GM23338 (cell line): Measurements from ENCODE around the gene CANT1. TPM values are rescaled to one million over a fixed set of nuclear protein-coding genes. Genes with fewer than 3 reads are reported as not detected.

ENCODE experiments used
- ATAC-seq: fragments of 200-7000 bp; cut with Tn5 transposase; 3 replicates; pipeline ENCODE4 v1.9.1; 2020
- DNase-seq: peaks from one replicate; pipeline ENCODE4 v3.0.0-alpha.2; 2015; ENCODE audit warnings: low spot score
- H2AFZ ChIP-seq: fragments of 200-600 bp; sonication (generic); 2 replicates; pipeline ENCODE4 v1.8.0; 2016; ENCODE audit warnings: antibody characterized with exemption, mild to moderate bottlenecking, moderate library complexity
- H3F3A ChIP-seq: fragments of 200-600 bp; sonication (generic); replicated peaks from 2 replicates; pipeline ENCODE4 v1.8.0; 2017; ENCODE audit warnings: antibody characterized with exemption, mixed run types, low read depth
- H3K27ac ChIP-seq: fragments of 200-600 bp; sonication (generic); 2 replicates; pipeline ENCODE4 v1.6.1; 2016; ENCODE audit warnings: low read depth
- H3K27me3 ChIP-seq: fragments of 200-600 bp; sonication (generic); 2 replicates; pipeline ENCODE4 v1.8.0; 2016; ENCODE audit warnings: mild to moderate bottlenecking, mixed run types, moderate library complexity; ENCODE audit not compliant: insufficient read depth
- H3K36me3 ChIP-seq: fragments of 200-600 bp; sonication (generic); 2 replicates; pipeline ENCODE4 v1.8.0; 2016; ENCODE audit warnings: mild to moderate bottlenecking; ENCODE audit not compliant: insufficient read depth
- H3K4me1 ChIP-seq: fragments of 200-600 bp; sonication (generic); 2 replicates; pipeline ENCODE4 v1.8.0; 2016; ENCODE audit warnings: mild to moderate bottlenecking, moderate library complexity; ENCODE audit not compliant: insufficient read depth
- H3K4me2 ChIP-seq: fragments of 200-600 bp; sonication (generic); 2 replicates; pipeline ENCODE4 v1.7.1; 2017; ENCODE audit warnings: mixed run types
- H3K4me3 ChIP-seq: fragments of 200-600 bp; sonication (generic); 2 replicates; pipeline ENCODE4 v1.6.1; 2016; ENCODE audit warnings: mixed run types
- H3K79me2 ChIP-seq: fragments of 200-600 bp; sonication (generic); replicated peaks from 2 replicates; pipeline ENCODE4 v1.8.0; 2017; ENCODE audit warnings: mild to moderate bottlenecking; ENCODE audit not compliant: insufficient read depth
- H3K9me2 ChIP-seq: fragments of 200-600 bp; sonication (generic); 2 replicates; pipeline ENCODE4 v1.8.0; 2017; ENCODE audit not compliant: insufficient read depth
- H4K20me1 ChIP-seq: fragments of 200-600 bp; sonication (generic); replicated peaks from 2 replicates; pipeline ENCODE4 v1.8.0; 2017; ENCODE audit warnings: mild to moderate bottlenecking; ENCODE audit not compliant: insufficient read depth
- H3K27ac Mint-ChIP-seq: 2 replicates; pipeline ENCODE4 v1.8.0; 2020; ENCODE audit warnings: inconsistent platforms, mild to moderate bottlenecking, moderate library complexity, mixed read lengths
- H3K27me3 Mint-ChIP-seq: 3 replicates; pipeline ENCODE4 v1.8.0; 2022; ENCODE audit warnings: low read depth, mild to moderate bottlenecking, moderate library complexity, mixed read lengths, inconsistent platforms; ENCODE audit not compliant: insufficient read depth, poor library complexity
- H3K36me3 Mint-ChIP-seq: 3 replicates; pipeline ENCODE4 v1.8.0; 2021; ENCODE audit warnings: low read depth, mild to moderate bottlenecking, inconsistent platforms, moderate library complexity, mixed read lengths
- H3K4me1 Mint-ChIP-seq: 3 replicates; pipeline ENCODE4 v1.8.0; 2020; ENCODE audit warnings: mild to moderate bottlenecking, inconsistent platforms, mixed read lengths
- H3K4me3 Mint-ChIP-seq: 3 replicates; pipeline ENCODE4 v1.8.0; 2021; ENCODE audit warnings: moderate library complexity, mild to moderate bottlenecking, inconsistent platforms, mixed read lengths
- H3K9me3 Mint-ChIP-seq: 3 replicates; pipeline ENCODE4 v1.8.0; 2020; ENCODE audit warnings: moderate library complexity, mild to moderate bottlenecking, inconsistent platforms, mixed read lengths
- CREB1 ChIP-seq: fragments of 250-450 bp; sonication (Bioruptor Pico); IDR thresholded peaks from 2 replicates; pipeline ENCODE4 v1.5.0; 2020; ENCODE audit warnings: low read depth, mild to moderate bottlenecking, moderate library complexity
- ETS1 ChIP-seq: IDR thresholded peaks from 2 replicates; pipeline ENCODE4 v1.6.1; 2016; ENCODE audit warnings: antibody characterized with exemption
- EZH2 ChIP-seq: fragments of 200-600 bp; sonication (generic); IDR thresholded peaks from one replicate; pipeline ENCODE4 v1.8.0; 2017; ENCODE audit warnings: antibody characterized with exemption, mild to moderate bottlenecking, low read depth; ENCODE audit not compliant: unreplicated experiment
- JUNB ChIP-seq: IDR thresholded peaks from one replicate; pipeline ENCODE4 v1.6.1; 2016; ENCODE audit warnings: antibody characterized with exemption; ENCODE audit not compliant: unreplicated experiment
- POLR2AphosphoS5 ChIP-seq: IDR thresholded peaks from 2 replicates; pipeline ENCODE4 v1.6.1; 2016; ENCODE audit warnings: antibody characterized with exemption, low read depth
- ZNF114 ChIP-seq: fragments of 250-450 bp; sonication (Bioruptor Pico); IDR thresholded peaks from 2 replicates; pipeline ENCODE4 v1.5.0; 2020; ENCODE audit warnings: mild to moderate bottlenecking, moderate library complexity
- ZNF331 ChIP-seq: fragments of 250-450 bp; sonication (Bioruptor Pico); IDR thresholded peaks from 2 replicates; pipeline ENCODE4 v1.5.0; 2020; ENCODE audit warnings: low read depth, mild to moderate bottlenecking, moderate library complexity
- ZNF462 ChIP-seq: fragments of 250-450 bp; sonication (Bioruptor Pico); IDR thresholded peaks from 2 replicates; pipeline ENCODE4 v1.5.0; 2020; ENCODE audit warnings: mild to moderate bottlenecking, moderate library complexity
- polyA plus RNA-seq: library from polyadenylated mRNA; unstranded; fragments of >200 nt; fragmentation: Nextera tagmentation; extraction: Ambion mirVana; gene quantifications from 2 replicates; pipeline ENCODE4 v1.2.1, GENCODE V29; 2016
- total RNA-seq: library from RNA; depleted of rRNA; stranded (reverse); fragments of >200 nt; shearing (Covaris generic); gene quantifications from 2 replicates; pipeline ENCODE4 v1.2.3, GENCODE V29; 2014
- TF ChIP-seq, protein P1 (sequence below): IDR thresholded peaks from one replicate; pipeline ENCODE4 v1.6.1; 2018; ENCODE audit warnings: antibody characterized with exemption; ENCODE audit not compliant: unreplicated experiment

The CANT1 gene
- total and polyA plus RNA-seq, 2 experiments from 2014 or later: 5.9 to 38.8 TPM

DNA sequence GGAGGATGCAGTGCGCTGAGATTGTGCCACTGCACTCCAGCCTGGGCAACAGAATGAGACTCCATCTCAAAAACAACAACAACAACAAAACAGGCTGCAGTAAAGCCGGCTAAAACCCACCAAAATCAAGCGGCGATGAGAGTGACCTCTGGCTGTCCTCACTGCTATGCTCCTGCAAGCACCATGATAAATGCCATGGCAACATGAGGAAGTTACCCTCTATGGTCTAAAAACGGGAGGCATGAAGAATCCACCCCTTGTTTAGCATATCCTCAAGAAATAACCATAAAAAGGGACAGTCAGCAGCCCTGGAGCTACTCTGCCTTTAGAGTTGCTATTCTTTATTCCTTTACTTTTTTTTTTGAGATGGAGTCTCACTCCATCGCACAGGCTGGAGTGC, 21.4 kb downstream of the CANT1 start:
- H4K20me1 ChIP-seq: 0 out of 2 replicates have a peak, but pooled peaks cover 3% of the 10 kb centered on the region
- H3K36me3 ChIP-seq: 0 out of 2 replicates have a peak, but pooled peaks cover 3% of the 10 kb centered on the region
- Mint-ChIP-seq H3K9me3 (no peaks in the 10 kb centered on the region), H3K4me3 (no peak overlapping the region), H3K4me1 (peaks cover 14% of the 10 kb centered on the region; the same call in 2 of the 3 replicates), H3K27ac (no peak overlapping the region), H3K27me3 (peaks cover 17% of the 10 kb centered on the region), H3K36me3 (peaks cover 14% of the 10 kb centered on the region; the same call in 2 of the 3 replicates)
- no peak overlapping the region for H3K4me2 ChIP-seq
- no peaks in the 10 kb centered on the region for H3F3A ChIP-seq
- no peak overlapping the region for H2AFZ ChIP-seq
- no peak overlapping the region for H3K4me3 ChIP-seq
- peaks cover 10% of the 10 kb centered on the region for H3K4me1 ChIP-seq
- no peak for DNase-seq
- no peaks in the 10 kb centered on the region for H3K9me2 ChIP-seq
- H3K27me3 ChIP-seq: no peaks in the 10 kb centered on the region
- no peak overlapping the region for H3K27ac ChIP-seq
- ATAC-seq: no peak
- no peaks in the 10 kb centered on the region for H3K79me2 ChIP-seq
- TF ChIP-seq CREB1 (CRISPR knock-in tag) (no peak), ZNF114 (CRISPR knock-in tag) (no peak), EZH2 (no peak), ZNF462 (CRISPR knock-in tag) (no peak), POLR2AphosphoS5 (no peak), JUNB (no peak), ZNF331 (no peak), ETS1 (no peak)
- TF ChIP-seq, protein P1, sequence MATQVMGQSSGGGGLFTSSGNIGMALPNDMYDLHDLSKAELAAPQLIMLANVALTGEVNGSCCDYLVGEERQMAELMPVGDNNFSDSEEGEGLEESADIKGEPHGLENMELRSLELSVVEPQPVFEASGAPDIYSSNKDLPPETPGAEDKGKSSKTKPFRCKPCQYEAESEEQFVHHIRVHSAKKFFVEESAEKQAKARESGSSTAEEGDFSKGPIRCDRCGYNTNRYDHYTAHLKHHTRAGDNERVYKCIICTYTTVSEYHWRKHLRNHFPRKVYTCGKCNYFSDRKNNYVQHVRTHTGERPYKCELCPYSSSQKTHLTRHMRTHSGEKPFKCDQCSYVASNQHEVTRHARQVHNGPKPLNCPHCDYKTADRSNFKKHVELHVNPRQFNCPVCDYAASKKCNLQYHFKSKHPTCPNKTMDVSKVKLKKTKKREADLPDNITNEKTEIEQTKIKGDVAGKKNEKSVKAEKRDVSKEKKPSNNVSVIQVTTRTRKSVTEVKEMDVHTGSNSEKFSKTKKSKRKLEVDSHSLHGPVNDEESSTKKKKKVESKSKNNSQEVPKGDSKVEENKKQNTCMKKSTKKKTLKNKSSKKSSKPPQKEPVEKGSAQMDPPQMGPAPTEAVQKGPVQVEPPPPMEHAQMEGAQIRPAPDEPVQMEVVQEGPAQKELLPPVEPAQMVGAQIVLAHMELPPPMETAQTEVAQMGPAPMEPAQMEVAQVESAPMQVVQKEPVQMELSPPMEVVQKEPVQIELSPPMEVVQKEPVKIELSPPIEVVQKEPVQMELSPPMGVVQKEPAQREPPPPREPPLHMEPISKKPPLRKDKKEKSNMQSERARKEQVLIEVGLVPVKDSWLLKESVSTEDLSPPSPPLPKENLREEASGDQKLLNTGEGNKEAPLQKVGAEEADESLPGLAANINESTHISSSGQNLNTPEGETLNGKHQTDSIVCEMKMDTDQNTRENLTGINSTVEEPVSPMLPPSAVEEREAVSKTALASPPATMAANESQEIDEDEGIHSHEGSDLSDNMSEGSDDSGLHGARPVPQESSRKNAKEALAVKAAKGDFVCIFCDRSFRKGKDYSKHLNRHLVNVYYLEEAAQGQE: no peak
